ENCODE results near the gene GPR78.
A peak's percentile ranks its signal among the peaks of the same experiment; 100 is the strongest.

Gene GPR78

DNA sequence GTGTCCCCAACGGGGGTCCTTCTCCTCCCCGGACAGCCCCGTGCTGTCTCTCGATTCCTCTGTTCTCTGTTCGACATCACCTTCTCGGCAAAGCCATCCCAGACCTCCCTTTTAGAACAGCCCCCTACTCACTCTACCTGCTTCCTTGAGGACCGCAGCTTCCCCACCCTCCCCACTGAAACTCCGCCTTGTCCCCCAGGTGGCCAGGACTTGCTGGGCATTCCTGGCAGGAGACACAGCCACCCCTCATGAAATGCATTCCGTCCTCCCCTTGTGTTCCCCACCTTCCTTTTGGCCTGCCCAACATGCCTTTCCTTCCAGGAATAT, 34.8 kb upstream of the GPR78 start:
- no peak overlapping the region for H3K4me3 ChIP-seq (ENCODE audit: low read depth, low read length)
- no peak for DNase-seq (ENCODE audit: low read depth)
- TF ChIP-seq, protein P1, sequence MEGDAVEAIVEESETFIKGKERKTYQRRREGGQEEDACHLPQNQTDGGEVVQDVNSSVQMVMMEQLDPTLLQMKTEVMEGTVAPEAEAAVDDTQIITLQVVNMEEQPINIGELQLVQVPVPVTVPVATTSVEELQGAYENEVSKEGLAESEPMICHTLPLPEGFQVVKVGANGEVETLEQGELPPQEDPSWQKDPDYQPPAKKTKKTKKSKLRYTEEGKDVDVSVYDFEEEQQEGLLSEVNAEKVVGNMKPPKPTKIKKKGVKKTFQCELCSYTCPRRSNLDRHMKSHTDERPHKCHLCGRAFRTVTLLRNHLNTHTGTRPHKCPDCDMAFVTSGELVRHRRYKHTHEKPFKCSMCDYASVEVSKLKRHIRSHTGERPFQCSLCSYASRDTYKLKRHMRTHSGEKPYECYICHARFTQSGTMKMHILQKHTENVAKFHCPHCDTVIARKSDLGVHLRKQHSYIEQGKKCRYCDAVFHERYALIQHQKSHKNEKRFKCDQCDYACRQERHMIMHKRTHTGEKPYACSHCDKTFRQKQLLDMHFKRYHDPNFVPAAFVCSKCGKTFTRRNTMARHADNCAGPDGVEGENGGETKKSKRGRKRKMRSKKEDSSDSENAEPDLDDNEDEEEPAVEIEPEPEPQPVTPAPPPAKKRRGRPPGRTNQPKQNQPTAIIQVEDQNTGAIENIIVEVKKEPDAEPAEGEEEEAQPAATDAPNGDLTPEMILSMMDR (IDR thresholded peaks at IDR 0.05; ENCODE audit: control insufficient read depth, extremely low read depth, insufficient read depth): no peak

DNA sequence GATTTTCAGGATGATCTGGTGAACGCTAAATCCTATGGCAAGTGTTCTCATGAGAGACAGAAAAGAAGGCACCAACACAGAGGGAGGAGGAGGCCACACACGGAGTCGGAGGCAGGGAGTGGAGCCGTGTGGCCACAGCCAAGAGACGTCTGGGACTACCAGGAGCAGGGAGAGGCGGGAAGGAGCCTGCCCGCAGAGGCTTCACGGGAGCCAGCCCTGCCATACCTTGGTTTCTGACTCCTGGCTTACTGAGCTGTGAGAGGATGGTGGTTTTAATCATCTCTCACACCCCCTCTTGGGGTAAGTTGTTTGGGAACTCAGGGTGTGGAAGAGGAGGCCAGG, 33.5 kb upstream of the GPR78 start:
- TF ChIP-seq, protein P1 (IDR thresholded peaks at IDR 0.05; ENCODE audit: control insufficient read depth, extremely low read depth, insufficient read depth): no peak
- DNase-seq (ENCODE audit: low read depth): no peak
- H3K4me3 ChIP-seq (ENCODE audit: low read depth, low read length): no peak overlapping the region

DNA sequence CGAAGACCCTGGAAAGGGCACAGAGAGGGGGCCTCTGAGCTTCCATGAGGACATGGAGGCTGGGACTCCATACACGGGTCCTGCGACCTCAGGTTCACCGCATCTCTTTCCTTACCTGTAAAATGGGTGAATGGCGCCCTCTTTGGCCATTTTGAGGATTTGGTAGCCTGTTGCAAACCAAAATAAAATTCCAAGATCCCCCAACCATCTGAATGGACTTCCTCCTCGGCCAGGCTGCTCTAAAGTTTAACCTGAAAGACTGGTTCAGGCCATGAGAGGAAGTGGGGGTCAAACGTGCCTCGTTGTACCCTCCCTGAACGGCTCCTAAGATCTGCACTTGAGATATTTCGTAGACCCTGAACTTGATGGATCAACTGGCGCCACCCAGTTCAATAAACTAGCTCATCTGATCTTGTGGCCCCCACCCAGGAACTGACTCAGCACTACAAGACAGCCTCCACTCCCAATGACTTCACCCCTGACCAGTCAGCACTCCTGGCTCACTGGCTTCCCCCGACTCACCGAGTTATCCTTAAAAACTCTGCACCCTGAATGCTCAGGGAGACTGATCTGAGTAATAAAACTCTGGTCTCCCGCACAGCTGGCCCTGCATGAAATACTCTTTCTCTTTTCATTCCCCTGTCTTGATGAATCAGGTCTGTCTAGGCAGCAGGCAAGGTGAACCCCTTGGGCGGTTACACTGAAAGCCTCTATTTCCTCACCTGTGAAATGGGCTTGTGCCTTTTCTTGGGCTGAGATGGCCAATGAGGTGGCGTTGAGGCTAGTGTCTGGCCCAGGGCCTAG, 32.9 kb upstream of the GPR78 start:
- TF ChIP-seq, protein P1 (IDR thresholded peaks at IDR 0.05; ENCODE audit: control insufficient read depth, extremely low read depth, insufficient read depth): peak; percentile 37
- H3K4me3 ChIP-seq (ENCODE audit: low read depth, low read length): no peak overlapping the region
- no peak for DNase-seq (ENCODE audit: low read depth)

DNA sequence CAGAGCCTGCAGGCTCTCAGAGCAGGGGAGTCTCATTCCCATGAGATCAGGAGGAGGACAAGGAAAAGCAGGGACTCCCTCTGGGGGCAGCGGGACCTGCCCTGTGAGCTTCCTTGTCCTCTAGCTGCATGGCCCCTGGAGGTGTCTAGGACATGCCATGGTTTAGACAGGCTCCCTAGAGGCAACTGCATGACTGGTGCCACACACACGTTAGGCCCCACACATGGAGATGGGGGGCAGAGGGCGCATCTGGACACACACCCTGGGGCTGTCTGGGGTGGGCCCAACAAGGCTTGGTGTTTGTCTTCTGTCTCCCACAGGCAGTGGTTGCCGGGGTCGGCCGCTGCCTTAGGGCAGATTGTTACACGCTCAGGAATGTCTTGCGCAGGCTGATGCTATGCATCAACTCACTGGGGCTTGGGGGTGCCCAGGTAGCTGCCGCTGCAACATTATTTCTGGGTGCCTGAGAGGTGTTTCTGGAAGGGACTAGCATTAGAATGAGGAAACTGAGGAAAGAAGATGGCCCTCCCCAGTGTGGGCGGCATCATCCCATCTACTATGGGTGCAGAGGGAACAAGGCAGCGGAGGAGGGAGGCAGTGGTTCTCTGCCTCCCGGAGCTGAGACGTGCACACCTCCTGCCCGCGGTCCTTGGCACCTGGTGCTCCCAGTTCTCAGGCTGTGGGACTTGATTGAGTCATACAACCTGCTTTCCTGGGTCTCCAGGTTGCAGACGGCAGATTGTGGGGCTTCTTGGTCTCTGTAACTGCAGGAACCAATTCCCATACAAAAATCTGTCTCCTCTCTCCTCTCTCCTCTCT, 32.1 kb upstream of the GPR78 start:
- no peak overlapping the region for H3K4me3 ChIP-seq (ENCODE audit: low read depth, low read length)
- no peak for DNase-seq (ENCODE audit: low read depth)
- TF ChIP-seq, protein P1 (IDR thresholded peaks at IDR 0.05; ENCODE audit: control insufficient read depth, extremely low read depth, insufficient read depth): no peak

DNA sequence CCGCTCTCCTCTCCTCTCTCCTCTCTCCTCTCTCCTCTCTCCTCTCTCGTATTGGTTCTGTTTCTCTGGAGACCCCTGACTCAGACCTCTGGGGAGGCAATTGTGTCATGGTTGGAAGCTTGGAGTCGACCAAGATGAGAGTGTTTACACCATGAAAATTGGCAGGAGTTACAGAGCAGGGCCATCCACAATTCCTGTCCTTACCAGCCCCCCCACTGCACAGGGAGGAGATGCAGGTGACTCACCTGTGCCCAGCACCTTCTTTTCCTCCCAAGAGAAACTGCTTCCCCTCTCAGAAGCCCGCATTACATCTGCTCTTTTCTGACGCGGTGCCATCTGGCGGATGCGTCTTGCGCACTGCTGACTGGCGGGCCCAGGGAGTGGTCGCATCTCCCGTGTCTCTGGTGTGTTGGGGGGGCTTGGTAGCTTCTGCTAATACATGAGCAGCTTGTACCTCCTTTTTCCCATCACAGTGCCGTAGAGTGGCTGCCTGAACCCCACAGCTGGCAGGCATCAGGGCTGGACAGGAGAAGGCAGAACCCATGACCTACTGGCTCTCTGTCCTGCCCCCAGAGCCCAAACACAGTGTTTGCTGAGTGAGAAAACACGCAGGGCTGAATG, 31.4 kb upstream of the GPR78 start:
- TF ChIP-seq, protein P1 (IDR thresholded peaks at IDR 0.05; ENCODE audit: control insufficient read depth, extremely low read depth, insufficient read depth): no peak
- H3K4me3 ChIP-seq (ENCODE audit: low read depth, low read length): no peak overlapping the region
- DNase-seq (ENCODE audit: low read depth): no peak

DNA sequence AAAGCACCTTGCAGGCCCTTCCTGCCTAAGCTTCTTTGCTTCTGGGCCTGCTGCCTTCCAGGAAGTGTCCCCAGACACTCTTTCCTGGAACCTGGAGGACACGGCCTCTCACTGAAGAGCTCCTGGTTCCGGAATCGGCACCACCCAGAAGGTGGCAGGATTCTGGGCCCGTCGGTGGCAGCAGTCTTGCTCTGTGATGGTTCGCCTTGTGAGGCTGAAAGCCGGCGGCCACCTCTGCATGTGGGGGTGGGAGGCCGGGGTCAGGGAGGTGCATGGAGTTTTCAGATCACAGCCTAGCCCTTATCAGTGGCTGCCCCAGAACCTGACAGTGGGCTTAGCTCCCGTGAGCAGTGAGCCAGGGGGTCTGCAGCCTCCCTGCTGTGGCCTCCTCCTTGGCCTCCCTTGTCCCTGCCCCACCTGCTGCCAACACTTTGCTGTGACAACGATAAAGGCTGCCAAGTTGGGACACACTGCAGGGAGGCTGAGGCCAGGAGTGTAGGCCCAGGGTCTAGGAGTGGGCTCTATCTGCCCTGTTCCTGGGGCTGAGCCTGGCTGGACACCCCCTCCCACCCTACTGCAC, 30.8 kb upstream of the GPR78 start:
- DNase-seq (ENCODE audit: low read depth): no peak
- TF ChIP-seq, protein P1 (IDR thresholded peaks at IDR 0.05; ENCODE audit: control insufficient read depth, extremely low read depth, insufficient read depth): no peak
- H3K4me3 ChIP-seq (ENCODE audit: low read depth, low read length): no peak overlapping the region
